HUDEP-2 (cell line): ENCODE data around the gene TMEM217.

Experiments
- DNase-seq, 76 experiments: peaks; one replicate each; lab custom pipeline; 2025; ENCODE audit not compliant: unreplicated experiment in 76 of 76; lab: John Stamatoyannopoulos, UW

The TMEM217 gene

DNA sequence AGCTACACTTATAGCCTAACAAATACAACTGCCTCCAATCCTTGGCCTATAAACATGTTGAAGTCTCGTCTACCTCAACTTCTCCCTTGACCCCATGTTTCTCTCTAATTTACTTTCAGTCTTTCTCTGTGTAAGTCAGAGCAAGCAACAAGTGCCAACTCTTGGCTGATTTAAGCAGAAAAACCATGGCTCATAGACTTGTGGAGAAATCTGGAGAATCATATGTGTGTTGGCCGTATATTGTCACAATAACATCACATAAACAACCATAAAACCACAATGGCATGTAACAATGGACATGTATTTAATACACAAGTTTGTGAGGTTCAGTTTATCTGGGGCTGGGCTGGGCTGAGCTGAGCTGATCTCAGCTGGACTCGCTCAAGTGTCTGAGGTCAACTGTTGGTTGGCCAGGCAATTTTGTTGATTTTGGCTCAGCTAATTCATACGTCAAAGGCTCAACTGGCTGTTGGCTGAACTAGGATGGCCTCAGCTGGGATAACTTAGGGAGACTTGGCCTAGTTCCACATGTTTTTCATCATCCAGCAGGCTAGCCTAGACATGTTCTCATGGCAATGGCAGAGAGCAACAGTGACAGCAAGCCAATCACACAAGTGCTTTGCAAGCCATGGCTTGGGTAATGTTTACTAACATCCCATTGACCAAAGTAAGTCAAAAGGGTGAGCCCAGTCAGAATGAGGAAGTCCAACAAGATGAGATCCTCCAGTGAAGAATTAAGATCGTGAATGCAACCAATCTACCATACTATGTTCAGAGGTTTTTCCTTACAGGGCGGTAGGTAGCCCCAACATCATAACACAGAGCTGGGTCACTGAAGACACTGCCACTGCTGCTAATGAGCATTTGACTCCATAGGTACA lies 13.3 kb downstream of the TMEM217 start:
- DNase-seq: peak in 6 of 76 experiments; percentile 22 to 64 (median 42)

DNA sequence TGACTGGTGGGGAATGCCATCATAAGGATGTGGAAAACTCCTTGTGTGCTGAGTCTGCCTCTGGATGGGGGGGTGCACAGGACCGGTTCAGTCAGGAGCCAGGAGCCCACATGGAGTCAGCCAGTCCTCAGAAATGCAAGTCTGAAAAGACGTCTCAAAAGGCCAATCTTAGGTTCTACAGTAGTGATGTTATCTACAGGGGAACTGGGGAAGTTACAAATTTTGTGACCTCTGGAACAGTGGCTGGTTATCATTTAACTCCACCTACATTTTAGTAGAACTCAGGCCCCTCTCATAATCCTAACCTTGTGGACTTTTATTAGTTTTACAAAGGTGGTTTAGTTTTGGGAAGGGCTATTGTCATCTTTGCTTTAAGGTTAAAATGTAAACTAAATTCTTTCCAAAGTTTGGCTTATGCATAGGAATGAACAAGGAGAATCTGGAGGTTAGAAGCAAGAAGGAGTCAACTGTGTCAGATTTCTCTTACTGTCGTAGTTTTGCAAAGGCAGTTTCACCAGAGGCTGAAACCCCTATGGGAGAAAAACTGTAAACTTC lies 14.1 kb downstream of the TMEM217 start:
- peak in 20 of 76 experiments; percentile 4 to 55 (median 32) for DNase-seq

DNA sequence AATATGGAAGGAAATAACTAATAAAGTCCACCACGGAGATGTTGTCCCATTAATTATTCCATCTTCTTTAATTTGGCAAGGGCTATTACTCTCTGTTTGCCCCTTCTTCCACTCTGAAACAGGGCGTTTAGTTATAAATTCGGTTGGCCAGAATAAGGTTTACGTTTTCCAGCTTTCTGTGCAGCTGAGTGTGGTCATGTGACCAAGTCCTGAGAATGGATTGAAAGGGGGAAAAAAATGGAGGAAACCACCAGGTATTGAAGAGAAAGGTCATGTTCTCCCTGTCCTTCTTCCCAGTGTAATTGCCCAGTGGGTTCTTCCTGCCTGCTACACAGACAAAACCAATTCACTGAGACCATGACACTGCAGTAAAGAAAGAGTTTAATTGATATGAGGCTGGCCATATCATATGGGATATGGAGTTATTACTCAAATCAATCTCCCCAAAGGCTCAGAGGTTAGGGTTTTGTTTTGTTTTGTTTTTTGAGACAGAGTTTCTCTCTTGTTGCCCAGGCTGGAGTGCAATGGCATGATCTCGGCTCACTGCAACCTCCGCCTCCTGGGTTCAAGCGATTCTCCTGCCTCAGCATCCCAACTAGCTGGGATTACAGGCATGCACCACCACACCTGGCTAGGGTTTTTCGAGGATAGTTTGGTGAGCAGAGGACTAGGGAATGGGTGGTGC lies 14.7 kb downstream of the TMEM217 start:
- no peak for DNase-seq

DNA sequence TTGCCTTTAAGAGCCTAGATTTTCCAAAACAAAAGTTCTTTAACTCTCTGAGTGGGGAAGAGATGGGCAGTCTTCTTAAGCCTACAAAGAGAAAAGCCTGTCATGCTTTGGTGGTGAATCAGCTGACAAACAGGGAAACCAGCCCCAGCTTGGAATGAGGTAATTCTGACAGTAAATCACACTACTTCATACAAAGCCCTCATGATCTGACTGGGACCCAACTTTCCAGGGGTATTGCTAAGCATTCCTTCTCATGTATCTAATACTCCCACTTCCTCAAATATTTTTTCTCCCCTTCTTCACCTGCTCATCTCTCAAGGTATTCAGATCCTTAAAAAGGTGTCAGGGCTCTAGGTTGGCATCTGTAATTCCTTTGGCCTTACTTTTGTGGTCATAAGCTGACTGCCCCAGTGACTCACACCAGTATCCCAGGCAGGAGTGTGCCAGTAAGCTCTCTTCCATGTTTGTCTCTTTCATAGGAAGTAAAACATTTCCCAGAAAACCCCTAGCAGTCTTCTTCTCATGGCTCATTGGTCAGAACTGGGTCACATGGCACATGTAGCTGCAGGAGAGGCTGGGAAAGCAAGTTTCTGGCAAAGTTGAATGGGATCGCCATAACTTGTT lies 15.4 kb downstream of the TMEM217 start:
- no peak for DNase-seq

DNA sequence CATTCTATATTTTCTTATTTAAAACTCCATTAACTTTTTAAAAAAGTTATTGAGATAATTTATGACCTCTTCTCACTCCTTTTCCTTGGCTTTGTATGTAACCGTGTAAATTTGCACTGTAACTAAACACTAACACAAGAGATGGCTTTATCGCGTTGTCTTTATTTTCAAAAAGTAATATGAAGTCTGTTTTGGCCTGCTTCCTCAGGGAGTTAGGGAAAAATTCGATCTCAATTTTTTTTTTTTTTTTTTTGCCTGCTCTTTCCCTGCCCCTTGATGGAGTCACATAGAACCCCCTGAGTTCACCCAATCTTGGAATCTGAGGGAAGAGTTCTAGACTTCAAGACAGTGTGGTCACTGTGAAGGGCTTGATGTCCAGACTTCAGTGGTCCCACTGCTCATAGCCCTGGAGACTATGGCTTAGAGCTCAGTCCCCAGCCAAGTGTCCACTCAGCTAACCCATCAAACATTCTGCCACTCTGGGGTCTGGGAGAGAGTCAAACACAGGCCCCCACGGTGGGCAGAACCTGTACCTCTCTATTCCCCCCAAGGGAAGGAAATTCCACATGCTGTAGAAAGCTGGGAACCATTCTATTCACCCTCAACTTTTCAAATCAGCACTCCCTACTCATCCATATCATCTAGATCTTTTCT lies 16.0 kb downstream of the TMEM217 start:
- no peak for DNase-seq

DNA sequence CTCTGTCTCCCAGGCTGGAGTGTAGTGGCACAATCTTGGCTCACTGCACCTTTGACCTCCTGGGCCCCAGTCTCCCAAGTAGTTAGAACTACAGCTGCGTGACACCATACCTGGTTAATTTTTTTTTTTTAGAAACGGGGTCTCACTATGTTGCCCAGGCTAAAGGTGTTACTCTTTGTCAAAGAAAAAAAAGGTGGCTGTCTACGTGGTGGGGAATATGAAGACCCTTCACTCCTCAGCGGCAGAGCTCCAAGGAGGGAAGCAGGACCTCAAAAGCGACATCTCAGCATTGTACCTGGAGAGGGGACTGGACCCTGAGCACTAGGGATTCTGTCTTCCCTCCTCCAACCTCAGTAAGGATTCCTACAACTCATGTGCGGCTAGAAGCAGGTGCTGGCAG lies 16.8 kb downstream of the TMEM217 start:
- DNase-seq: no peak

DNA sequence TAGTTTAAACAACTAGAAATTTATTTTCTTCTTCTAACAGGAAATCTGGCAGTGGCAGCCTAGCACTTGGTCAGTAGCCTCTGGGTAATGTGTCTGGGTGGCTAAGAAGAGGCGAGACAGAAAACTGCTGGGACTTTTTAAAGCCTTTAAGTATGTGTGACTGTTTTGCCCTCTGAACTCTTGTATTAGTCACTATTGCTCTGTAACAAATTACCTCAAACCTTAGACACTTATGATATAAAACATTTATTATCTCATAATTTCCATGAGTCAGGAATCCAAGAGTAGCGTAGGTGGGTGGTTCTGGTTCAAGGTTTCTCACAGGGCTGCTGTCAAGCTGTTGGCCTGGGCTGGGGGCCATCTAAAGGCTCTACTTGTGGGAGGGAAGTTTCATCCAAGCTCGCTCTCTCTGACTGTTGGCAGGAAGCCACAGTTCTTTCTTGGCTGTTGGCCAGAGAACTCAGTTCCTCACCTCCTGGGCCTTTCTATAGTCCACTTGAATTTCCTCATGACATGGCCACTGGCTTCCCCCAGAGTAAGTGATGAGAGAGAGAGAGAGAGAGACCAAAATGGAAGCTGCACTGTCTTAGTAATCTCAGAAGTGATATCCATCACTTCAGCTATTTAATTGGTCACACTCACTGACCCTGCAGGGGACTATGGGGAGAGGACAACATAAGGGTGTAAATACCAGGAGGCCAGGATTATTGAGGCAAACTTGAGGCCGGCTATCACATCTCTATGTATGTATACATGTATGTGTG lies 17.8 kb downstream of the TMEM217 start:
- peak in 74 of 76 experiments; percentile 46 to 98 (median 87) for DNase-seq

DNA sequence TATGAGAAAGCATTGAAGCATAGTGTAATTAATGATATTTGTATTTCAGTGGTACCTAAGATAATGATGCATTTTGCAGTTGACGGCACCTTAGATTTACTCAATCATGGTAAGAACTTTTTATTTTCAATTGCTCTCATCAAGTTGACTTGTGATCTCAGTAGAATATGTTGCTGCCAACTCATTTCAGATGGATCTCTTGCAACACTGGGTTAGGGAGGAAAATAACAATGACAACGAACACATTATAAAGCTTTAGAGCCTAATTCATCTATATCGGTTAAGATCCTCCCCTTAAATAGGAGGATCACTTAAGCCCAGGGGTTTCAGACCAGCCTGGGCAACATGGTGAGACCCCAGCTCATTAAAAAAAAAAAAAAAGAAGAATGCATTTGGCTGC lies 18.4 kb downstream of the TMEM217 start:
- no peak for DNase-seq

DNA sequence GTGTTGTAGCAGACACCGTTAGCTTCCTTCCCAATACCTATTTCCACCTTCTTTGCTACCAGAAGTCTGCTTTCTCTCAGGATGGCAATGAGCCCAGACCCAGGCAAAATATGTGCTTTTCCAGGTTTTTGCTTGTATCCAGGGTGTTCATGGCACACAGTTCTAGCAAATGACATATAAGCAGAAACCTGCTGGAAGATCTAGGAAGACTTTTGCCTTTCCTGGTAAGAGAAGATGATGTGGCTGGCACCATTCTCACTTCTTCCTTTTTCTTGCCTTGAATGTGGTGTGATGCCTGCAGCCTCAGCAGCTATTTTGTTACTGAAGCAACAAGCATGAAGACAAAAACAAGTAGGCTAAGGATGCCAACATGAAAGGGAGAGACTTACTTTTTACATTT lies 19.6 kb downstream of the TMEM217 start:
- no peak for DNase-seq

DNA sequence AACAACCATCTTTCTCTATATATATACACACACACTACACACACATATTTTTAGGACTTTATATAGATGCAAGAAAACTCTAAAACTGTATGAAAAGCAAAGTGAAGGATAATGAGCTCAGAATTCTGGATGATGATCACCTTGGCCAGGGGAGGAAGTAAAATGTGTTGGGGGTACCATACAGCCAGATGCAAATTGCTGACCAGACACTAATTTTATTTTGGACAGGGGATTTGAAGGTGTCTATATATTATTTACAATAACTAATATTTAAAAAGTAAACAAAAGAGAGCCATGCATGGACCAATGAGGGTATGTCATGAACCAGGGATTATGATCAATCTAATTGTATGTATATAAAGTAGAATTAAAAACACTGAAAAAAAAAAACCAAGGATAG lies 20.2 kb downstream of the TMEM217 start:
- no peak for DNase-seq

DNA sequence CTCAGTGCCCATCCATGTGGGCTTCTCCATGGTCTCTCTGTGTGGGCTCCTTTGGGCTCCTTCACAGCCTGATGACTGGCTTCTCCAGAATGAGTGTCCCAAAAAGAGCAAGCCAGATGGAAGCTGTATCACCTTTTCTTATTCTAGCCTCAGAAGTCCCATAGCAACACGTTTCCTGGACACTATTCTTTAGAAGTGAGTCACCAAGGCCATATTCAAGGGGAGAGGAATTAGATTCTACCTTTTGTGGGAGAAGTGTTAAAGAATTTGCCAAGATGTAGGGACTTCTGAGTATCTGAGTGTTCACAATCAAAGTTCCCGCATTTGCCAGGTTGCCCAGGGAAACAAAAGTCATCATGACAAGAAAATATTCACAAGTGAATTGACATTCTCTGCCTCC lies 21.0 kb downstream of the TMEM217 start:
- no peak for DNase-seq

DNA sequence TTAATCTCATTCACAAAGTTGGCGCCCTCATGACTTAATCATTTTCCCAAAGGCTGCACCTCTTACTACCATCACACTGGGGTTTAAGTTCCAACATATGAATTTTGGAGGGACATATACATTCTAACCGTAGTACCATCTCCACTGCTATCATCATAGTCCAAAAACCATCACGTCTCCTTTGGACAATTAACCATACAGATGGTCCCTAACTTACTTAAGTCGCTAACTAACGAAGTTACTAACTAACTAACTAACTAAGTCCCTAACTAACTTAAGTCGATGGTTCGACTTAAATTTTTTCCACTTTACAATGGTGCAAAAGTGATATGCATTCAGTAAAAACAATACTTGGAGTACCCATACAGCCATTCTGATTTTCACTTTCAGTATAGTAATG lies 24.4 kb downstream of the TMEM217 start:
- DNase-seq: no peak

DNA sequence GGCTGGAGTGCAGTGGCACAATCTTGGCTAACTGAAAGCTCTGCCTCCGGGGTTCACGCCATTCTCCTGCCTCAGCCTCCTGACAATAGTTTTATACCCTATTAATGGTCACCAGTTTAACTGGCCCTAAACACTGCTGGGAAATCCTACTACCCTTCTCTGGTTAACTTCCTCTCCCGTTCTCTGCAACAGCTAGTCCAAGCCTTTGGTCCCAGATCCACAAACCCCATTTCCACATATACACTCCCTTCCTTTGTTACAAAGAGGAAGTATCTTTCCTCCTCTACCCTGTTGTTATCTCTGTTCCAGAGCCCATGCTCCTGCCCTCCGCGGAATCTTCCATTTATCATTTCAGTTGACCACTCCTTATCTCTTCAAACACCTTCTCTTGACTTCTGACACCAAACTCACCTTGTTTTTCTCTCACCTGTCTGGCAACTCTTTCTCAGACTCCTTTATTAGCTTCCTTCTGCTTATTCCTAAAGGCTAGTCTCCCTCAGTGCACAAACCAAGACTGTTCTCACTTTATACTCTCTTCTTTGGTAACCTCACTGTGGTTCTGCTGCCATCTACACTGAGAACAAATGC lies 25.4 kb downstream of the TMEM217 start:
- DNase-seq: peak in 10 of 76 experiments; percentile 9 to 56 (median 29)

DNA sequence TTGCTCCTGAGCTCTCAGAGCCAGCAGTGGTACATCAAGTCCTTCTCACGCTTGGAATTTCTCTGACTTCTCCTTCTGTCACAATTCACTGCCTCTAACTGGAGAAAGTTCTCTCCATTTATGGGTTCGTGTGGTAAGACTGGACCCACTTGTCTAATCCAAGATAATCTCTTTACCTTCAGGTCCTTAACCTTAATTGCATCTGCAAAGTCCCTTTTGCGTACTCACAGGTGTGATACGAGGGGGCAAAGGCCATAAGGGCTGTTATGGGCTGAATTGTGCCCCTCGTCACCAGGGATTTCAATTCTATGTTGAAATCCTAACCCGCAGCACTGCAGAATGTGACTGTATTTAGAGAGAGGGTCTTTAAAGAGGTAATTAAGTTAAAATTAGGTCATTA lies 27.8 kb downstream of the TMEM217 start:
- no peak for DNase-seq

DNA sequence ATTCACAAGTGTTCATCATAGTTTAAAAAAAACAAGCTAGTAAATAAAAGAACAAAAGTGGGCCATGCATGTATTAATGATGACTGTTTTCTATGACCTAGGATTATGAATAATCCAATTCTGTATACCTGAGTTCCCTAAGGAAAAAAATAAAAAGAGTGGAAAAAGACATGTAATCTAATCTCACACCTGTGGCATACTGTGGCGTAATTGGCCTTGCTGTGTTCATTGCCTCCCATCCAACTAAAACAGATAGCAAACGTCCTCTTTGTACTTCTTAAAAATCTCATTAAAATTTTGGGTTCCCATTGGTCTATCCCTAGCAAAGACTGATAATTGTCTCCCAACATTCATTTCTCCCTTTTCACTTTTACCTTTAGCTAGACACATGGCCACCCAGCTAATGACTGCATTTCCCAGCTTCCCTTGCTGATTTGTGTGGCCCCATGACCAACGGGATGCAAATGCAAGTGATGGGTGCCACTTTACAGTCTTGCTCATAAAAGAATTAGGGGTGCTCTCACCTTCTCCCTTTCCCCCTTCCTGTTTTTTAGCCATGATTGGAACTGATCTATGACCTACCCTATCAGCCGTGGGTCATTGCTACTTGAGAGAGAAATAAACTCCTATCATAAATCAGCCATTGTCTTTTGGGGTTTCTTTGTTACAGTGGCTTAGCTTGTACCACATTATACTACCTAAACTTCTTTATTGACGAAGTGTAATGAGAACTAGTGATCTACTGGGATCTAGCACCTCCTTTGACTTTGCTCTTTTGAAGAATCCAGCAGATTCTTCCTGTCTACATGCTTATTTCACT lies 32.4 kb downstream of the TMEM217 start:
- DNase-seq: no peak

DNA sequence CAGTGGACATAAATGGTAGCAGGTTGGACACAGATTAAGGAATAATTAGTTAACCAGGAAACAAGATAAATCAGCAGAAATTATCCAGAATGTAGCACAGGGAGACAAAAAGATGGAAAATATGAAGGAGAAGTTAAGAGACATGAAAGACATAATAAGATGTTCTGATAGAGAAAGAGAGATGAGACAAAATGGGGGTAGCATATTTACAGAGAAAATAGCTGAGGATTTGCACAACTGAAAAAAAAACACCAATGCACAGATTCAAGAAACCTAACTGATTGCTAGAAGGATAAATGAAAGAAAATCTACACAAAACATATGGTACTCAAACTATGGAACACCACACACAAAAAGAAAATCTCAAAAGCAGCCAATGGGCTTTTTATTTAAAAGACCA lies 35.0 kb downstream of the TMEM217 start:
- DNase-seq: no peak

DNA sequence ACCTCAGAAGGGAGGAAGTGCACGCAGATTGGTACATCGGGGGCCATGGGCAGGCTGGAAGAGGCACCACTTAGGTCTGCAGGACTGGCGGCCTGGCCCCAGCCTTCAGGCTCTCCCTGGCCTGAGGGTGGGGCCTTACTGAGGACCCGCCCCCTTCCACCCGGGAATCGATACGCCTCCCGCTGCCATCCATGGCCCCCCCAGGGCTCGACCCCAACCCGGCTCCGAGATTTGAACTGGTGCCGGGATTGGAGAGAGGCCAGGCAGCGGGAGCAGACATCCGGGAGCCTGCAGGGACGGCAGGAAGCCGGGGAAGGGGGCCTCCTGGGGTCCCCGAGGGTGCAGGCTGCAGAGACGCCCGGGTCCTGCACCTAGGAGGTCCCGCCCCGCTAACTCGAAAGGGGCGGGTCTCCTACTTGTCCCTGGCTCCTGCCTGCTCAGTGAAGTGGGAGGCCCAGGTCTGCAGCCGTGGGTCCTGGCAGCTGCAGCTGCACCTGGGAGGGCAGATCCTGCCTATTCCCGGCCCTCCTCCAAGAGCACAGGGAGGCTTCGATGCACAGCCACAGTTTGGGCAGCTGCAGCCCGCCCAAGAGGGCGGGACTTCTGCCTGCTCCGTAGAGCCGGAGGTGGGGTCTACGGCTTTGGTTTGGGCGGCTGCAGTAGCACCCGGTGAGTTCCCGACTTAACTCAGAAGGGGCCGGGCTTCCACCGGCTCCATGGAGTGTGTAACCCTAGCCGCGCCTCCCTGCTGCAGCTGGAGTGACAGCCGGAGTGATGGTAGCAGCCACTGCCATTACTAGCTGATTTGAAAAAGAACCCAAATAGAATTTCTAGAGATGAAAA lies 35.6 kb downstream of the TMEM217 start:
- peak in 71 of 76 experiments; percentile 38 to 85 (median 67) for DNase-seq

DNA sequence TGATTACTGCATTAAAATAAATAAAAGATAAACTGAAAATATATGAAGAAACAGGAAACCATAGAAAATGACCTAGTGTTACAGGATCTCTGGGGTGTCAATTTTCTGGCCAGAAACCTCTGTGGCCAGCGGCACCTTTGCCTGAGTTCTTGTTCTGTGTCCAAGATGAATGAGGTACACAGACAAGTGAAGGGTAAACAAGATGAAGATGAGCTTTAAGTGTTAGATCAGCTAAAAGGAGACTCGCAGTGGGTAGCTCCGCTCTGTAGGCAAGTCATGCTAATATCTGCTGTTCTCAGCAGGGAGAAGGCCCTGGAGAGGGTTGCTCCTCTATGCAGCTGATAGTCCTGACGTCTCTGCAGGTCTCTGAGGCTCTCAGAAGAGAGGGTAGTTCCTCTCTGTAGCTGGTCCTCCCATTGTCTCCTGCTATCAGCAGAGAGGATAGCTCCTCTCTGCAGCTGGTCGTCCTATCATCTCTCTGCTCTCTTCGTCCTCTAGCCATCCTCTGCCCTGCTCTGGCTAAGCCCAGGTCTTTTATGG lies 36.3 kb downstream of the TMEM217 start:
- no peak for DNase-seq
